ENCODE measurements around the gene TTC1. TPM values are rescaled to one million over a fixed set of nuclear protein-coding genes. Genes with fewer than 3 reads are reported as not detected.

The TTC1 gene
- total RNA-seq, 1 donor from 2014 or later: 25.6 TPM

DNA sequence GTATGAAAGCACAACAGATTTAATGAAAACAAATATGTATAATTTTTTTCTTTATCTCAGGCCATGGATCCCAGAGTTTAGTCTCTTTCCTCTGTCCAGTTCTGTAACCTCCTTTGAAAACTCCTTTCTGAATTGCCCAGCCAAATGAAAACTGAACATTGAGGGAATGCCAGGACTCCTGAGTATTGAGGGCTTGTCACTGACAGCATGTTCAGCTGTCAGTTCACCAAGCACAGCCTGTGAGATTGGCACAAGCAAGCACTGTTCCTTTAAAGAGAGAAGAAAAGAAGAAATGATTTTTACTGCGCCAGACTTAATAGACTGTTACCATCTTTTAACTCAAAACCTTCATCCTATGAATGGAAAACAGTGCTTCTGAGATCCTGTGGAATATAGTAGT is 27.3 kb downstream of the TTC1 start:
- Histone ChIP-seq H3K4me3 (ENCODE audit: low read length in 3 of 3) (no peak overlapping the region), H3K9me3 (ENCODE audit: control insufficient read depth in 3 of 3, low read length in 3 of 3) (no peaks in the 10 kb centered on the region), H3K27me3 (ENCODE audit: control insufficient read depth in 3 of 3, insufficient read depth in 3 of 3, low read length in 3 of 3) (no peaks in the 10 kb centered on the region), H3K4me1 (ENCODE audit: control insufficient read depth in 3 of 3, insufficient read depth in 3 of 3, low read length in 3 of 3) (peaks cover under 1 to 6% (median 3%) of the 10 kb centered on the region in 3 donors), H3K27ac (ENCODE audit: low read depth, low read length) (no peak overlapping the region), H3K36me3 (ENCODE audit: control insufficient read depth in 3 of 3, insufficient read depth in 3 of 3, low read length in 3 of 3) (peaks cover 3 to 45% (median 20%) of the 10 kb centered on the region in 3 donors), H3K9ac (ENCODE audit: low read depth in 1 of 3, low read length in 3 of 3) (no peak overlapping the region)

DNA sequence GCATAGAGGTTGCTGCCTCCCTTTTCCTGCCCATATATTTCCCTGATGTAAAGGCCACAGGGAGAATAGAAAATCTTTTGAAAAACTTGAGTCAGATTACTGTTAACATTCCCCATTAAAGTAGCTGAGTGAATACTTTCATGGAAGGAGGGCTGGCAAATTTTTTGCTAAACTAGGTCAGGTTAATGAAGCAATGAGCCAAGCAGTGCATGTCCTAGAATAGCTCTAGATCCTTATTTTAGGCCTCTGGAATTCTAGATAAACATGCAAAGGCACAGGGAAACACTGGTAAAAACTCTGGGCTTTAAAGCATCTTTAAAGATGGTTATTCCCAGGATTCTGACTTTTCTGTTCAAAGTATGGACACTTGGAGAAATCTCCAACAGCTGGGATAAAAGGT is 27.9 kb downstream of the TTC1 start:
- peaks cover 0 to 6% (median 3%) of the 10 kb centered on the region in 3 donors for H3K4me1 ChIP-seq (ENCODE audit: control insufficient read depth in 3 of 3, insufficient read depth in 3 of 3, low read length in 3 of 3)
- H3K9me3 ChIP-seq (ENCODE audit: control insufficient read depth in 3 of 3, low read length in 3 of 3): no peaks in the 10 kb centered on the region
- peaks cover 3 to 43% (median 20%) of the 10 kb centered on the region in 3 donors for H3K36me3 ChIP-seq (ENCODE audit: control insufficient read depth in 3 of 3, insufficient read depth in 3 of 3, low read length in 3 of 3)
- H3K27ac ChIP-seq (ENCODE audit: low read depth, low read length): no peak overlapping the region
- no peak overlapping the region for H3K4me3 ChIP-seq (ENCODE audit: low read length in 3 of 3)
- H3K27me3 ChIP-seq (ENCODE audit: control insufficient read depth in 3 of 3, insufficient read depth in 3 of 3, low read length in 3 of 3): no peaks in the 10 kb centered on the region
- H3K9ac ChIP-seq (ENCODE audit: low read depth in 1 of 3, low read length in 3 of 3): no peak overlapping the region

DNA sequence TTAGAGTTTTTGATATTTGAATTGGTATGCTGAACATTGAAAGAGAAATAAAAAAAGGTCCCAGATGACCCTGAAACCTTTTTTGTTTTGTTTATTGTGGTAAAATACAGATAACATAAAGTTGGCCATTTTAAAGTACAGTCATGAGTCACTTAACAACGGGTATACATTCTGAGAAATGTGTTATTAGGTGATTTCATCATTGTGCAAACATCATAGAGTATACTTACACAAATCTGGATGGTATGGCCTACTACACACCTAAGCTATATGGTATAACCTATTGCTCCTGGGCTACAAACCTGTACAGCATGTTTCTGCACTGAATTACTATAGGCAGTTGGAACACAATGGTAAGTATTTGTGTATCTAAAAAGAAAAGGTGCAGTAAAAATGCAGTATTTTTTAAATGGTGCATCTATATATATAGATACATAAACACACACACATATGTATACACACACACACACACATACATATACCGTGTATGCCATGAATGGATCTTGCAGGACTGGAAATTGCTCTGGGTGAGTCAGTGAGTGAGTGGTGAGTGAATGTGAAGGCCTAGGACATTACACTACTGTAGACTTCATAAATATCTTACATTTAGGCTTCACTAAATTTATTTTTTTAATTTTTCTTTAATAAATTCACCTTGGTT is 31.0 kb downstream of the TTC1 start:
- Histone ChIP-seq H3K27me3 (ENCODE audit: control insufficient read depth in 3 of 3, insufficient read depth in 3 of 3, low read length in 3 of 3) (no peaks in the 10 kb centered on the region), H3K36me3 (ENCODE audit: control insufficient read depth in 3 of 3, insufficient read depth in 3 of 3, low read length in 3 of 3) (peaks cover 3 to 37% (median 24%) of the 10 kb centered on the region in 3 donors)

DNA sequence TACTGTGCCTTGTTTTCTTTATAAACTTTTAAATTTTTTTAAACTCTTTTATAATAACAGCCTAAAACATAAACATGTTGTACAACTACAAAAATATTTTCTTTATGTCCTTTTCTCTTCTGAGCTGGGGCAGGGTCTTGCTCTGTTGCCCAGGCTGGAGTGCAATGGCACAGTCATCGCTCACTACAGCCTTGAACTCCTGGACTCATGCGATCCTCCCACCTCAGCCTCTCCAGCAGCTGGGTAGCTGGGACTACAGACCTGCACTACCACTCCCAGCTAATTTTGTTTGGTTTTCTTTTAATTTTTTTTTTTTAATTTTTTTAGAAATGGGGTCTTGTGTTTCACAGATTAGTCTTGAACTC is 31.5 kb downstream of the TTC1 start:
- H3K27ac ChIP-seq (ENCODE audit: low read depth, low read length): no peak overlapping the region
- H3K27me3 ChIP-seq (ENCODE audit: control insufficient read depth in 3 of 3, insufficient read depth in 3 of 3, low read length in 3 of 3): no peaks in the 10 kb centered on the region
- H3K9me3 ChIP-seq (ENCODE audit: control insufficient read depth in 3 of 3, low read length in 3 of 3): no peaks in the 10 kb centered on the region
- H3K9ac ChIP-seq (ENCODE audit: low read depth in 1 of 3, low read length in 3 of 3): no peak overlapping the region
- H3K36me3 ChIP-seq (ENCODE audit: control insufficient read depth in 3 of 3, insufficient read depth in 3 of 3, low read length in 3 of 3): peaks cover 3 to 32% (median 19%) of the 10 kb centered on the region in 3 donors
- H3K4me1 ChIP-seq (ENCODE audit: control insufficient read depth in 3 of 3, insufficient read depth in 3 of 3, low read length in 3 of 3): peaks cover 0 to 6% (median 3%) of the 10 kb centered on the region in 3 donors
- no peak overlapping the region for H3K4me3 ChIP-seq (ENCODE audit: low read length in 3 of 3)

More for the DNA sequence above, 31.0 kb downstream of the TTC1 start:
- no peak overlapping the region for H3K4me3 ChIP-seq (ENCODE audit: low read length in 3 of 3)
- no peak overlapping the region for H3K27ac ChIP-seq (ENCODE audit: low read depth, low read length)
- no peak overlapping the region for H3K9ac ChIP-seq (ENCODE audit: low read depth in 1 of 3, low read length in 3 of 3)
- peaks cover 0 to 6% (median 3%) of the 10 kb centered on the region in 3 donors for H3K4me1 ChIP-seq (ENCODE audit: control insufficient read depth in 3 of 3, insufficient read depth in 3 of 3, low read length in 3 of 3)
- H3K9me3 ChIP-seq (ENCODE audit: control insufficient read depth in 3 of 3, low read length in 3 of 3): no peaks in the 10 kb centered on the region

DNA sequence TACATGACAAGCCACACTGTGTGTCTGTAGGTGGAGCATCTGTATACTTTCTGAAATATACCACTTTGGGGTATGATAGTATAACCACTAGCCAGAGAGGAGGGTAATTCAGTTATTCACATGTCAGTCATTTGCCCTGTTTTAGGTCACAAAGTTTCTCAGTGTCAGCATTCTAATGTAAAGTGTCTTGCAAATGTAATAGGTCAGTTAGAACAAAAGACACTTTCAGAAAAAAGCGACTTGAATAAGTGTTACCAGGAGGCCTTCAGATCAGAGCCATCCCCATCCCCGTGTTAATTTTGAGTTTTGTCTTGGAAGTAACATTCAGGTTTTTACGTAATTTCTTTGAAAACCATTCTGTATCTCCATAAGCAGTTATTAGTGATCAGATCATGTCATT is 33.7 kb downstream of the TTC1 start:
- H3K27me3 ChIP-seq (ENCODE audit: control insufficient read depth in 3 of 3, insufficient read depth in 3 of 3, low read length in 3 of 3): no peaks in the 10 kb centered on the region
- no peak overlapping the region for H3K27ac ChIP-seq (ENCODE audit: low read depth, low read length)
- no peaks in the 10 kb centered on the region for H3K4me1 ChIP-seq (ENCODE audit: control insufficient read depth in 3 of 3, insufficient read depth in 3 of 3, low read length in 3 of 3)
- H3K9me3 ChIP-seq (ENCODE audit: control insufficient read depth in 3 of 3, low read length in 3 of 3): no peaks in the 10 kb centered on the region
- no peak overlapping the region for H3K9ac ChIP-seq (ENCODE audit: low read depth in 1 of 3, low read length in 3 of 3)
- H3K36me3 ChIP-seq (ENCODE audit: control insufficient read depth in 3 of 3, insufficient read depth in 3 of 3, low read length in 3 of 3): peaks cover 3 to 20% (median 15%) of the 10 kb centered on the region in 3 donors
- no peak overlapping the region for H3K4me3 ChIP-seq (ENCODE audit: low read length in 3 of 3)

DNA sequence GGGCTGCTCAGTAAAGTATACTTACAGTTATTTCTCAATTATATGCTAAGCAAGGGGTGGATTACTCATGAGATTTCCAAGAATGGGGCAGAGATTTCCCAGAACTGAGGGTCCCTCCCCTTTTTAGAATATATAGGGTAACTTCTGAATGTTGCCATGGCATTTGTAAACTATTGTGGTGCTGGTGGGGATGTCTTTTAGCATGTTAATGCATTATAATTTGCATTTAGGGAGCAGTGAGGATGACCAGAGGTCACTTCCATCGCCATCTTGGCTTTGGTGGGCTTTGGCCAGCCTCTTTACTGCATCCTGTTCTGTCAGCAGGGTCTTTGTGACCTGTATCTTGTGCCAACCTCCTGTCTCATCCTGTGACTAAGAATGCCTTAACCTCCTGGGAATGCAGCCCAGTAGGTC is 35.5 kb downstream of the TTC1 start:
- Histone ChIP-seq H3K27me3 (ENCODE audit: control insufficient read depth in 3 of 3, insufficient read depth in 3 of 3, low read length in 3 of 3) (no peaks in the 10 kb centered on the region), H3K27ac (ENCODE audit: low read depth, low read length) (no peak overlapping the region), H3K4me1 (ENCODE audit: control insufficient read depth in 3 of 3, insufficient read depth in 3 of 3, low read length in 3 of 3) (no peaks in the 10 kb centered on the region), H3K9me3 (ENCODE audit: control insufficient read depth in 3 of 3, low read length in 3 of 3) (no peaks in the 10 kb centered on the region), H3K36me3 (ENCODE audit: control insufficient read depth in 3 of 3, insufficient read depth in 3 of 3, low read length in 3 of 3) (peaks cover 3 to 17% (median 14%) of the 10 kb centered on the region in 3 donors), H3K9ac (ENCODE audit: low read depth in 1 of 3, low read length in 3 of 3) (no peak overlapping the region), H3K4me3 (ENCODE audit: low read length in 3 of 3) (no peak overlapping the region)

DNA sequence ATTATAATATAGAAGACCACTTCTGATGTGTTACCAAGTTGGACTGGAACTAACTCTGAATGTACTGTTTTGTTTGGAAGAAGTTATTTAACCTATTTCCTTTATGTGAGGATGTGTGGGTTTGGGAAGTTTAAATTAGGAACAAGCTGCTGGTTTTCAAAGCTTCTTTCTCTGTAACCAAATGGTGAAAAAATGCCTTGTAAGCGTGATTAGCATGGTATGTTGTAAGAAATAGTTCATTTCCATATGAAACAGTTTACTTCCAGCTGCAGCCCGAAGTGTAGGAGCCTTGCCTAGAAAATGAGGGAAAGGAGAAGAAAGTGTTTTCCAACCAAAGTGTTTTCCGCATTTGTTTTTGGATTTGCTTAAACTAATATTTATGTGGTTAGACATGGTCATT is 36.0 kb downstream of the TTC1 start:
- Histone ChIP-seq H3K27ac (ENCODE audit: low read depth, low read length) (no peak overlapping the region), H3K9ac (ENCODE audit: low read depth in 1 of 3, low read length in 3 of 3) (no peak overlapping the region), H3K27me3 (ENCODE audit: control insufficient read depth in 3 of 3, insufficient read depth in 3 of 3, low read length in 3 of 3) (no peaks in the 10 kb centered on the region), H3K36me3 (ENCODE audit: control insufficient read depth in 3 of 3, insufficient read depth in 3 of 3, low read length in 3 of 3) (peaks cover 3 to 22% (median 12%) of the 10 kb centered on the region in 3 donors), H3K9me3 (ENCODE audit: control insufficient read depth in 3 of 3, low read length in 3 of 3) (no peaks in the 10 kb centered on the region), H3K4me3 (ENCODE audit: low read length in 3 of 3) (no peak overlapping the region), H3K4me1 (ENCODE audit: control insufficient read depth in 3 of 3, insufficient read depth in 3 of 3, low read length in 3 of 3) (no peaks in the 10 kb centered on the region)

DNA sequence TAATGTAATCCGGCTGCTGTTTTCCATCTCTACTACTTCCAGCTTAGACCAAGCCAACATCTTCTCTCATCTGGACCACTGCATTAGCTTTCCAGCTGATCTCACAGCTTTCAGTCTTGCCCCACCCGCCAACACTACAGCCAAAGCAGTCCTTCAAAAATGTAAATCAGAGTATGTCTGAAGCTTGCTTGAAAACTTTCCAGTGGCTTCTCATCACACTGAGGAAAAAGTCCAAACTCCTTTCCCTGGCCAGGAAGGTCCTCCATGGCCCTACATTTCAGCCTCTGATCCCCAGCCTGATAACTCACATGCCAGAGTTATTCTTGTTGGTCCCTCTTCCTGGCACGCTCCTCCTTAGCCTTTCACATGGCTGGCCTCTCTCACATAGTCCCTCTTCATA is 38.5 kb downstream of the TTC1 start:
- H3K4me3 ChIP-seq (ENCODE audit: low read length in 3 of 3): no peak overlapping the region
- H3K9me3 ChIP-seq (ENCODE audit: control insufficient read depth in 3 of 3, low read length in 3 of 3): no peaks in the 10 kb centered on the region
- H3K36me3 ChIP-seq (ENCODE audit: control insufficient read depth in 3 of 3, insufficient read depth in 3 of 3, low read length in 3 of 3): peaks cover 9 to 37% (median 21%) of the 10 kb centered on the region in 3 donors
- no peaks in the 10 kb centered on the region for H3K4me1 ChIP-seq (ENCODE audit: control insufficient read depth in 3 of 3, insufficient read depth in 3 of 3, low read length in 3 of 3)
- no peaks in the 10 kb centered on the region for H3K27me3 ChIP-seq (ENCODE audit: control insufficient read depth in 3 of 3, insufficient read depth in 3 of 3, low read length in 3 of 3)
- no peak overlapping the region for H3K9ac ChIP-seq (ENCODE audit: low read depth in 1 of 3, low read length in 3 of 3)
- H3K27ac ChIP-seq (ENCODE audit: low read depth, low read length): no peak overlapping the region

DNA sequence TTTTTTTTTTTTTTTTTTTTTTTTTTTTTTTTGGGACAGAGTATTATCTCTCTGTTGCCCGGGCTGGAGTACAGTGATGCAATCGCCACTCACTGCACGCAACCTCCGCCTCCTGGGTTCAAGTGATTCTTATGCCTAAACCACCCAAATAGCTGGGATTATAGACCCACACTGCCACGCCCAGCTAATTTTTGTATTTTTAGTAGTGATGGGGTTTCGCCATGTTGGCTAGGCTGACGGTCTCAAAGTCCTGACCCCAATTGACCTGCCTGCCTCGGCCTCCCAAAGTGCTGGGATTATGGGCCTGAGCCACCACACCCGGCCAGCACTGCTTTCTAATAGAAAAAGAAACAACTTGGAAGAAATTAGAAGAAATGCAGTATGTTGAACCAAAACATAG is 39.2 kb downstream of the TTC1 start:
- Histone ChIP-seq H3K27me3 (ENCODE audit: control insufficient read depth in 3 of 3, insufficient read depth in 3 of 3, low read length in 3 of 3) (no peaks in the 10 kb centered on the region), H3K27ac (ENCODE audit: low read depth, low read length) (no peak overlapping the region), H3K9me3 (ENCODE audit: control insufficient read depth in 3 of 3, low read length in 3 of 3) (no peaks in the 10 kb centered on the region), H3K36me3 (ENCODE audit: control insufficient read depth in 3 of 3, insufficient read depth in 3 of 3, low read length in 3 of 3) (peaks cover 12 to 39% (median 26%) of the 10 kb centered on the region in 3 donors), H3K4me3 (ENCODE audit: low read length in 3 of 3) (no peak overlapping the region), H3K9ac (ENCODE audit: low read depth in 1 of 3, low read length in 3 of 3) (no peak overlapping the region), H3K4me1 (ENCODE audit: control insufficient read depth in 3 of 3, insufficient read depth in 3 of 3, low read length in 3 of 3) (no peaks in the 10 kb centered on the region)

DNA sequence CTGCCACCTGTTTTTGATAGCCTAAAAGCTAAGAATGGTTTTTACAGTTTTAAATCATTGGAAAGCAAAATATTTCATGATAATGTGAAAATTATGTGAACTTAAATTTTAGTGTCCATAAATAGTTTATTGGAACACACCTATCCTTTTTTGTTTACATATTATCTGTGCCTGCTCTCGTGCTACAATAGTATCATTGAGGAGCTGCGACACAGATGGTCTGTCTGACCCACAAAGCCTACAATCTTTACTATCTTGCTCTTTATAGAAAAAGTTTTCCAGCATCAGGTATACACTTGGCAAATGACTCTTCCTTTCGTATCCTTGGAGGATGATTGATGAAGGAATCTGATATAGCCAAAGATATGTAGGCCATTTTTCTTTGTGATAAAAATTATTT is 40.2 kb downstream of the TTC1 start:
- Histone ChIP-seq H3K27ac (ENCODE audit: low read depth, low read length) (no peak overlapping the region), H3K4me1 (ENCODE audit: control insufficient read depth in 3 of 3, insufficient read depth in 3 of 3, low read length in 3 of 3) (no peaks in the 10 kb centered on the region), H3K27me3 (ENCODE audit: control insufficient read depth in 3 of 3, insufficient read depth in 3 of 3, low read length in 3 of 3) (no peaks in the 10 kb centered on the region), H3K4me3 (ENCODE audit: low read length in 3 of 3) (no peak overlapping the region), H3K9me3 (ENCODE audit: control insufficient read depth in 3 of 3, low read length in 3 of 3) (no peaks in the 10 kb centered on the region), H3K36me3 (ENCODE audit: control insufficient read depth in 3 of 3, insufficient read depth in 3 of 3, low read length in 3 of 3) (peaks cover 13 to 45% (median 33%) of the 10 kb centered on the region in 3 donors), H3K9ac (ENCODE audit: low read depth in 1 of 3, low read length in 3 of 3) (no peak overlapping the region)

All from skeletal muscle tissue (tissue), 4 donors.